Superior temporal gyrus (tissue), 1 donor: ENCODE measurements around the gene ENOX1.

Experiments used
- DNase-seq: peaks from one replicate; pipeline ENCODE4 v3.0.0-alpha.2; 2016; ENCODE audit errors: extremely low spot score

The ENOX1 gene

DNA sequence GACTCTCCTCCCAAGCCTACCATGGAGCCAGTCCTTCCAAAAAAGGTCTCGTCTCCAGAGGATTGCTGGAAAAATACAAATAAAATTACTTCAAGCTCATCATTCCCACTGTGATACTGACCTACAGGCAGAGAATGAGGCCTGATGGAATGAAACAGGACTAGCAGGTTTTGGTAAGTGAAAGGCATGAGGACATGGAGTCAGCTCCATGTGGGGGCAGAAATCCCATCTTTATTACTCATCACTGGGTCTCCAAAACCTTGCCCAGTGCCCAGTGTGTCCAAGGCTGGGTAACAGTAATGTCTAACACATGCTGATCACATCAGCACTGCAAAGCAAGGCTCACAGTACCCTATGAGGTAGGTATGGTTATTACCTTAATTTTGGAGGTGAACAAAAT is 528.0 kb downstream of the ENOX1 start:
- DNase-seq = no peak

DNA sequence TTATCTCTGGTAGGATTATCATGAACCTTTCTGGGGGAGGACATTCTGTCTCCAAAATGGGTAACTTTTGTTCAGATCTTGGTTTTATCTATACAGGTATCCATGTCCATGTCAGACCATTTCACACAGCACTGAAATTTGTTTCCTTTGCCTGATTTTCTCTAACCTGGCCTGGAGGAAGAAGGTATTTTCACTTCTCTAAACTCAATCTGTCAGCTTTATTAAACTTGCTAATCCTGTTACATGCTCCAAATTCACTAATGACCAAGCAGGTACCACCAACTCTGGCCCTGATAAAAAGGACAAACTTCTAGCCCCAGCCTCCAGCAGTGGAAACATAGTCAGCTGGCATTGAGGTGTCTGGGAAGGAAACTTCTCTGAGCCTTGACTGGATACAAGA is 529.0 kb downstream of the ENOX1 start:
- no peak for DNase-seq

DNA sequence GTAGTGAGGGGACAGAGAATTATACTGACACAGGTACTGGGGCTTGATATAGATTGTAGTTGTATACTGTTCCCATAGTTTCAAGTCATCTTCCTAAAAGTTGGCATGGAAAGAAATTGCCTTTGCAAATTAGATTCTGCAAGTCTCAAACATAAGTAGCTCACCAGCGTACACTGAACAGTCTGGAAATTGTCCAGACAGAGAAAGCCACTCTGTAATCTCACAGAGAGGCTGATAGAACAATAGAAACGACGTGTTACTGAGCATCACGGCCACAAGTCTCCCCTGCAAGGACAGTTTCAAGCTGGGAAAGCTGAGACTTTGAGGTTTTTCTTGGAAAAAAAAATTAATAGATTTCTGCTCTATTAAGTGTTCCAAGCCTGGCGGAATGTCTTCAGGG is 534.8 kb downstream of the ENOX1 start:
- peak; percentile 47 for DNase-seq

DNA sequence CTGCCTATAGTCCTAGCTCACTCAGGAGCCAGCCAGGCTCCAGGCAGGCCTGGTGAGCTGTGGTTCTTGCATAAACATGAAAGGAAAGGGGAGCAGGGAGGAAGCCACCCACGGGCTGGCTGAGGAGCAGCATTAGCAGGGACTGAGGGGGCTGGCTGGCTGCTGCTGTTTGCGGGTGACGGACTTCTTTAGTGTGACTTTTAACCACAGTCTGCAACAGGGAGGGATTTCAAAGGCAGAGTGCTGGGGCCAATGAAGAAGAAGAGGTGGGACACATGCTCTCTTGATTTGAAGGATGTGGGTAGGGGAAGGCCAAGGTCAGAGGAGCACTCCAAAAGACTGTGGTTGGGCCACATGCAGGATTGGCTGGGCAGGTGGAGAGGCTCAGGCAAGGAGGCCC is 540.4 kb downstream of the ENOX1 start:
- DNase-seq = no peak

DNA sequence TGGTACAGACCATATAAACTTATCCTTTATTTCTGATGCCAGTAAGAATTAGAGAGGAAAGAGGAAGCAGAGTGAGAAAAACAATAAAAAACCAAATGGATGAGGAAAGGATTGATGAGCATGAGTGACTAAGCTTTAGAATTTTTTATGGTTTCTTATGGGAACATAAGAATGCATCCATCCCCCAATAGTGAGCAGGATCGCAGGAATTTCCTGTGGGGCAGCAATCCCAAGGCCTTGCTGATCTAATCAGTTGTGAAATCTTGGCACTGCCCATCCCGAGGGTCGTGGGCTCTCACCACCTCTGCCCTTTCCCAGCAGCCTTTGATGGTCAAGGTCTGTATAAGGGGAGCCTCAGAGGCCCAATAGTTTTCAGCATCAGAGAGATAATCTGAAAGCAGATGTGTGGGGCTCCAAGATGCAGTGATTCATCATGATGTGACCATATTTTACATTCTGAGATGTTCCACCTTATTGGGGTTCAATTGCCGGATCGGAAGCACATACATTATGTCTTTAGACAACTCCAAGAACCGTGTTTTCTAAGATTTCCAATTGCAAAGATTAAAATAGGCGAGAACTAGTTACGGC is 541.3 kb downstream of the ENOX1 start:
- DNase-seq = no peak

DNA sequence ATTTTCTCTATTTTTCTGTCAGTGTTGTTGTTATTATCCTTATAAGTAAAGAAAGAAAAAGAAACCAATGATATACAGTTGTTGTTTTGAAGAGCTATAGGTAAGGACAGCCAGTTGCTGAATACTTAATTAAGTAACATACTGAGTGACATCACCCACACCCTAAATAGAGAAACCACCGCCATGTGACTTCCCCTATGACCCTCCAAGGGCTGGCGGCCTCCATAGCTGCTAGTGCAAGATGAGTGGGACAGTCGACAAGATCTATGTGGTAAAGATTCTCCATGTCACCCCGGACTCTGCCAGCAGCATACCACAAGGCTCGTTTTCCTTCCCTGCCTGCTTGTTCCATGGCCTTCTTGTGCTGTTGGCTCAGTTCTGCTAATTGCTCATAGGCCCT is 542.3 kb downstream of the ENOX1 start:
- no peak for DNase-seq

DNA sequence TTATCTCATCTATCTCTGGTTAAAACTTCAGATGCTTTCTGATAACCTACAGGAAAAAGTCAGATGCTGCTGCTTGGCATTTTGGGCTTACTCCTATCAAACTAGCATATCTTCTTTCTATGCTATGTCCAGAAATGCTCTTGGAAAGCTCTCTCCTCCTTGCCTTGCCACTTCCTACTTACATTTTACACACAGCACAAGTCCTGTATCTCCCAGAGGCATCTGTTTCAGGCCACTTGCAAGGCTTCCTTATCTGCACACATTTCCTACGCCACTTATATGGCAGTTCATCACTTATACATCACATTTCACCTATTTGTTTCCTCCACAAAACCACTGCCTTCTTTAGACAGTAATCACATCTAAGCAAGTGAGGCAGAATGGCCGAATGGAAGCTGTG is 543.1 kb downstream of the ENOX1 start:
- DNase-seq = no peak

DNA sequence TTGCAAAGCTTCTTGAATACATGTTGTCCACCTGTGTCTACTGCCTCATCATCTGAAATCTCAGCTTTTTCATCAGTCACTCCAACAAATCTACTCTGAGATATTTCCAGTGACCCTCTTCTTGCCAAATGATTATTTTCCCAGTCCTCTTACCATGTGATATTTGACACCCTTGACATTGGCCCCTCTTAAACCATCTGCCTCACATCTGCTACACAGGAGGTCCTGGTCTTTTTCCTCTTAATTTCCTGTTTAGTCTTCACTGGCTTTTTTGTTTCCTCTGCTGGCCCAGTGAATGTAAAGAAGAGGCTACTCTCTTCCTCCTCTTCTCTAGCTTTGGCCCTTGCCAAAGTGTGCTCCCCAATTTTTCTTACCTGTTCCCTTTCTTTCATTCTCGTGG is 544.7 kb downstream of the ENOX1 start:
- DNase-seq = no peak

DNA sequence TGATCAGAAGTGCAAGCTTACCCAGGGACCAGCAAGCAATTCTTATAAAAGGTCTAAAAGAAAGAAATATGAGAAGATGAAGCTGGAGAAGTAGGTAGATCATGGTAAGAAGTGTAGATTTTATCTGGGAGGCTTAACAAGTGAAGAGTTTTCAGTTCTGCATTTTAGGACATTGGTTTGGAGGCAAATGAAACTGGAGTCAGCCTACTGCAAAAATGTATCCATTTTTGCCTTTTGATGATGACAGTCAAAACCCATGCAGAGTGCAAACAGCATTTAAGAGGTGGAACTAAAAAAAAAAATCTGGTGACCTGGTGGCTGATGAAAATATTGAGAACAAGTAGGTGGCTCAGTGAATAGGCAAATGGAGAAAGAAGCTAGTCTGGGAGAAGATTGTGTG is 546.5 kb downstream of the ENOX1 start:
- no peak for DNase-seq

DNA sequence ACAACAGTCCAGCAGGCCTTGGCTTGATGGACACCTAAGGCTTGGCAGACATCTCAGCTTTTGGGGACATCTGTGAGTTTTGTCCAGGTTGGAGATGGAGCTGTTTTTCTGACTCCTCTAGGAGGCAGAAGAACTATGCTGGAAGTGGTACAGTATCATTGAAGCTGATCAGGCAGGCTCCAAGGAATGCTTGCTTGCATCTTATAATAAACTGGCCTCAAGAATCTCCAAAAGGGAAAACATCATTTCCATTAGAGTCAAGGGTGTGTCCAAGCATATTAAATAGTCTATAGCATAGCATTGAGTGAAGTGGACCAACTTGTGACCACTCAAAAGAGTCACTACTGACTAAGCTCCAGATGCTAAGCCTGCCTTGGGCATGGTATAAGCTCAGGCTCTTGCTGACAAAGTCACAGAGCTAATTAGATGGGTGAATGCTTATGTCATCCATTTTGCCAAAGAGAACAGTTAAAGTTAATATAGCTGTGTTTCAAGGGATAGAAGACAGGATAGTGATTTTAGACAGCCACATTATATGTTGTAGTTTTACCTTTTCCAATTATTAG is 547.4 kb downstream of the ENOX1 start:
- no peak for DNase-seq

DNA sequence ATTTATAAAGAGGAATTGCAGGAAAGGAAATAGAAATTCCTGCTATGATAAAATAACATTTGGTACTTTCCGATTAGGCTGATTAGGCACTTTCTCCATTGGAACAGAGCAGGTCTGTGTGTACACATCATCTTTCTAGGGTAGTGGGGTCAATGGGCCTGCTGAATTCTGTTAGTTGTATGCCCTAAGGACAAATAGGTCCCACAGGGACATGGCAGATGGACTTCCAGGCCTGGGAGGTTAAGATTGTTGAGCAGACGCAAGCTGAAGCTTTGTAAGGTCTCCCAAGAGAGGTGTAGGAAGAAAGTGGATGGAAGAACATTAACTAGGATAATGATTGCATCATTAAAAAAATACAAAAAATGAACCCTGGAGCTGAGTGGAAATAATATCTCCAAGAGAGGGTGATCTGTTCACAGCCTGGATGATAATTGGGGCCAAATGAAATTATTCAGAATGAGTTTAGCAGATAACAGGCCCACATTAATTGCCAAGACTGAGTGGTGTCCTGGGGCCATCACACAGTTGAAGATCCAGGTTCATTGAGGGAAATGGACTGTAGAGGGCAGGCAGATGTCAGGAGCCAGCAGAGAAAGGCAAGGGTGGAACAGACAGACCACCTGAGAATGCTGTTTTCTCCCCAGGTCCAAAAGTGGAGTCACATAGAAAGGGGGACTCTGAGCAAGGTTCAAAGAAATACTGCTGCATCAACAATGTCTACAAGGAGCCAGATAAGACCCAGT is 548.3 kb downstream of the ENOX1 start:
- DNase-seq = no peak

DNA sequence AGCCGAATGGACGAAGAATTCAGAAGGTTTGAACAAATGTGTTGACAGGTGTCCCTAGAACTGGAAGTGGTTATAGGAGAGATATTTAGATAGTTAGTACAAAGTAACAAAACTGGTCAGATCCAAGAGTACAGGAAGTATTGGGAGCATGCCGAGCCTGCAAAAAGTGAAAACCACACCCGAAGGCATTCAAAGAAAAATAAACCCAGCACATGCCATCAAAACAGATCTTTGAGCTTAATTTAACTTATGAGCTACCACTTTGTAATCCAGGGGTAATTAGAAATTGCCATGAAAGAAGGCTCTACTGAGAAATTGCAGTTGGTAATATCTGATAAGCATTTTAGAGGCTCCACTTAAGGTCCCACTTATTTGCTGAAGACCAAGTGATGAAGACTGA is 549.2 kb downstream of the ENOX1 start:
- no peak for DNase-seq

DNA sequence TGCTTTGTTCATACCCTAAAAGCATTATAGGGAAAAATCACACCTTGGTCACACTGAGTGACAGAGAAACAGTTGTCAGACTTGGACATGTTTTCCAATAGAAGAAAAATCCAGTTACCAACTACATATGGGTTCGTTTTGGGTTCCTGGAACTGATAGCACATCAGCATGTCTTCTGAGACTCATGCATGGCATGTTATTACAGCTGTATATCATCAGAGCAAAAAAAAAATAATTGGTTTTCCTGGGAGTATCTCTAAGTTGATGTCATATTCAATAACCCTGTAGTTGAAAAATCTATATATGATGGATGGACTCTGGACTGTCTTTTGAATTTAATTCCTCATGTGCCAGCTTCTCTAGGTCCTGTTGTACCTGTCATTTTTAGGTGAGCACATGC is 551.7 kb downstream of the ENOX1 start:
- no peak for DNase-seq

DNA sequence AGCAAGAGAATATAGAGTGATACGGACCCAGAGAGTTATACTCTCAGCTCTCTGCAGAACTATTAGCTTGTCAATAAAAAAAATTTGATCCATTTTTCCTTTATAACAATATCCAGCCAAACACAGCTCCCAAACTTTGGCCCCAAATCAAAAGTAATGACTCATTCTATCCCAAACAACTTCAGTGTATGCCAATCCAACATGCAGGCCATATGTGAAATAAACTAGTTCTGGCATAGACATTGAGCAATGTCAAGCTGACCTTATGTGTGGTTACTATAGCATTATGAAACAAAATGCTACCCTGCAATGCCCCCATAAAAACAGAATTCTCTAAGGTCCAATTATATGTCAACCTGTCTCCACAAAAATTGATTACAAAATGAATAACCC is 553.9 kb downstream of the ENOX1 start:
- DNase-seq = no peak

DNA sequence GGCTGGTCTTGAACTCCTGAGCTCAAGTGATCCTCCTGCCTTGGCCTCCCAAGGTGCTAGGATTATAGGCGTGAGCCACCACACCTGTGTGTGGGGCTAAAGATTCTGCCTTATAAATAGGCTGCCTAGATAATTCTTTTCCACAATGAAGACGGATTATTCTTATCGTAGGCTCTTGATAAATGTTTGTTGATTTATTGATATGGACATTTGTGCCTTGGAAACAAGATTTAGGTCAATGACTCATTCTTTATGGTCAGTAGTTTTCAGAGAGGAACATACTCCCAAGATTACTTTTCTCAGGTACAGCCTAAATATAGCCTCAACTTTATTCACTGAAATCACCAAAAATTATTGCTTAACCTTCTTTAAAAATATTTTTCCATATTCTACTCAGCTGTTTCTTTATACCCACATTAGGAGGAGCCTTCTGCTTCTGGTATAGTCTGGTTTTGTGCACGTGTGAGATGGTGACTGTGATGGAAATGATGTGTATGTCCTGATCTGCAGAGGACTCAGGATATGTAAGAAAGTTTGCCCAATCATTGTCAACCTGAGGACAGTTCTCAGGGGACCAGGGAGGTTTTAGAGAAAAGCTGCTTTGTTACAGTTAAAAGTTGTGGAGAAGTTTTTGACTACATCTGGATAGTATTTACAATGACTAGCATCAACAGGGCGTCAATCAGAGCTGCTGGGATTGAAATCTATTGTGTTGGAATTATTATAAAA is 554.5 kb downstream of the ENOX1 start:
- DNase-seq = no peak

DNA sequence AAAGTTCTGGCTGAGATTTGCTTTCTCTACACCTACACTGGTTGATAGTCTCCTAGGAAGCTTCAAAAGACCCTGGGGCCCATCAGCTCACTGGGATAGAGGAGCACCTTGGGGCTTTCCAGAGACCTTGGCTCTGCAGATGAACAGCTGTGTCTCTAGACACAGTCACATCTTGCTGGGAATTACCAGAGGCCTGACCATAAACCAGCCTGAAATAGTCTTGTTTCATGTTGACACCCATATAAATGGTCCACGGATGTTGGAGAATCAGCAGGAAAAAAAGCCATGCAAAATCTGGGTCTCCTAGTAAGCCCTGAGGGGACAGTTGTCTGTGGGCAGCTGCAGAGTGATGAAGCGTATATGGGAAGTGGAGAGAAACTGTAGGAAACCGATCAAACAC is 555.8 kb downstream of the ENOX1 start:
- no peak for DNase-seq

DNA sequence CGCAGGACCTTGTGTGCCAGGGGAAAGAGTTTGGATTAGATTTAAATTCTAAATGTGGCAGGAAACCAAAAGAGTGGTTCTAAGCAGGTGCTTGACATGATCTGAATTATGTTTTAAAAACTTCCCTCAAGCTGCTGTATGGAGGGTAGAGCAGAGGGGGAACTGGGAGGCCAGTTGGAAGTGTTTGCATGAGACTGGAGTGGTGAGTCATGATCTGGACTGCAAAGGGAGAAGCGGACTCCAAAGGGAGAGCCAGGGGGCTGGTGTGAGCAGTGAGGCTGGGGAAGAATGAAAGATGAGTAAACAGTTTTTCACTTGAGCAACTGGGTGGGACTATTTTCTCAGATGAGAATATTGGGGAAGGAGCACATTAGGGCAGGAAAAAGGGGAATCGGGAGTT is 557.3 kb downstream of the ENOX1 start:
- no peak for DNase-seq

DNA sequence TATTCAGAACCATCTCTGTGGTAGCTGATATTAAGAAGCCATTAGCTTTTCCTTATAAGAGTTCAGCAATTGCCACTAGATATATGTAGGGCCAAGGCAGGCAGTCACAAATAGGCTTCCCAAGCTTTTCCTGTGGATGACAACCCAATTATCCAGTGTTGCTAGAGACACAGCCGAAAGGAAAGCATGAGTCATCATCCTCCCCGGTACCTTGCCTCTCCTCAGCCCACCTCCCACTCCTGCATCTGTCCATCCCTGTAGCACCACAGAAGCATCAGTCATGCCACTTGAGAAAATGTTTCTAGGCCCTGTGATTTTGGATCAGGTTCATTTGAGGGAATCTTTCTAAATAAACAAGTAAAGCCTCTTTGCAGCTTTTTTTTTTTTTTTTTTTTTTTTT is 559.1 kb downstream of the ENOX1 start:
- DNase-seq = peak; percentile 68

DNA sequence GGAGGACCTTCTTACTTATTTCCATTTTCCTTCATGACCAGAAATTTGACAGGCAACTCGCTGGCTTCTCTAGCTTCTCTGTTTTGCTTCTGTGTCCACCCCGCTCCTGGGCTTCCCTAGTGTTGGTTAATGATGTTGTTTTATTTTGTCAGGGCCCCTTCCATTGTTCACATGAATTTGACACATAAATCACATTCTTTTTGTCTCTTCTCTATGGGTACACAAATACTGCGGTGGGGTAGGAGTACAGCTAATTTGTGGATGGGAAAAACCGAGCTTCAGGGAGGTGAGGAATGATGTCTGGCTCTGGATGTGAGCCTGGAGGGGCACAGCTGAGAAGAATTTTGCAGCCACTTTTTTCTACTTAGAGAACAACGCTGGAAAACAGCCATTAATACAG is 563.6 kb downstream of the ENOX1 start:
- no peak for DNase-seq

DNA sequence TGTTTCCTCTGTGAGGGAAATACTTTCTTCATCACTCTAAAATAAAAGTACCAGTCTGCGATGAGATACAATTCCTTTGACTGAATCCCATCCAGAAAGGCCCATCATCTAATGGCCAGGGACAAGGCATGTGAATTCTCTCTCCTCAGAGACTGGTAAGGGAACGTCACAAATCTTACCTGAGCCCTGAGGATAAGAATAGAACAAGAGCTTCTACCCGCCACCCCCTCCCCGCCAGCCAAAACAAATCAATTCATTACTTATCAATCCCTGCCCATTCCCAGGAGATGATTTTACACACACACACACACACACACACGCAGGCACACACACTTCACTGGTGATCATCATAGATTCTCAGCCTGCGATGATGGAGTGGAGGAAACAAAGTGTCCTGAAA is 564.7 kb downstream of the ENOX1 start:
- DNase-seq = no peak

DNA sequence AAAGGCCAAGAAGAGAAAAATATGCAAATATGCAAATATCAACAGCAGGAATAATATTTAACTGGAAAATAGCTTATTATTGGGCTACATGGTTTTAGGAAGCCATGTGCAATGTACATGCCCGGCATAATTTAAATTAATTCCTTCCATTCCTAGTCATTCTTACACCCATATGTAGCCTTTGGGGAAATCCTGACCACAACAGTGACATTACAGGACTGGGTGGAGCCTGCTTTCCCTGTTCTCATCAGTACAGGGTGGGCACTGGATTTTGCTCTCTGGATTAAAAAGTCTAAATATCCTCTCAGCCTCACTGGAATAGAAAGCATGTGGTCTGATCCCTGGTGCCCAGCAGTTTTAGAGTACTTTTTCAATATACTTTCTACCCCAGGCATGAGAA is 565.2 kb downstream of the ENOX1 start:
- no peak for DNase-seq

DNA sequence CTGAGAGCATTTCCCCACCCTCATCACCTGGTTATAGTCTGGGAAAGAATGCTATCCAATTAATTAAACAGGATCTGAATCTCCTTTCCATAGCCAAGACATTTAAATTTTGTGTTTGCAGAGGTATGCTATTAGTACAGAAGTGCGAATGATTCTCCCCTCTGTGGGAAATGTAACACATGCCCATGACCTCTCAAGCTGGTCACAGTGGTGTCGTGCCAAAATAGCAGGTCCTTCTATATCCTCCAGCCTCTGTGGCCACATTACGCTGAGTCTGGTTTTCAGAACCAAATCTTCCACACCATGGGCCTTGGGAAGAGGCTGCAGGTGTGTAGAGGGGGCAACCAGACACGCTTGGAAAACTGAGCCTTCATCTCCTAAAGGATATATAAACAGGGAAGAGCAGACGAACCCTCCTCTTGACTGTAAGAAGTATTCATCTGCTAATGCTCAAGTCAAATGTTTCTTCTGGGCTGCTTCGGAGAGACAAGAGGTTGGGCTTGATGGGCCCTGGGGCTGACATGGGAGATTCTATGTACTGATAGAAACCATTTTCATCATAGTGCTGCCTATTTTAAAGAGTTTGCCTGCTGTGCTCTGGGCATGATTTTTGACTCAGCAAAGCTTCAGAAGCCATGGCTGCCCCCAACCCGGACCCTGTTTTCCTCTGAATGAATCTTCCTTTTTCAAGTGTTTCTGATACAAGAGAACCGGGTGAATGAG is 565.7 kb downstream of the ENOX1 start:
- no peak for DNase-seq
